Measurements from ENCODE around the gene KRT3.

KRT3 gene

GRCh38 chr12:52795694-52796428 is at the start of gene KRT3:
Gene KRT3, minus strand, starts transcription at chr12:52796117. Its CDS starts 75 bp downstream, at chr12:52796042.
- no peak for DNase-seq (ENCODE audit: low read depth in 2 of 2)

- DNase-seq (ENCODE audit: low read depth in 2 of 2), result no peak
These were observed 48.5 kb upstream of the KRT3 start for GRCh38 chr12:52844386-52844785.

GRCh38 chr12:52839436-52840105 is 43.7 kb upstream of the KRT3 start:
- DNase-seq (ENCODE audit: low read depth in 2 of 2), result no peak

- no peak for DNase-seq (ENCODE audit: low read depth in 2 of 2)
These were observed 42.9 kb upstream of the KRT3 start for GRCh38 chr12:52838609-52839435.

GRCh38 chr12:52837781-52838608 is 42.1 kb upstream of the KRT3 start:
- DNase-seq (ENCODE audit: low read depth in 2 of 2), result no peak

GRCh38 chr12:52837413-52837741 is 41.5 kb upstream of the KRT3 start:
- DNase-seq (ENCODE audit: low read depth in 2 of 2), result no peak

GRCh38 chr12:52836491-52837412 is 40.8 kb upstream of the KRT3 start:
- no peak for DNase-seq (ENCODE audit: low read depth in 2 of 2)

- peak; percentile 61 to 64 for DNase-seq (ENCODE audit: low read depth in 2 of 2)
These were observed 40.1 kb upstream of the KRT3 start for GRCh38 chr12:52836042-52836466.

- DNase-seq (ENCODE audit: low read depth in 2 of 2), result peak in 1 of 2 donors; percentile 27
These were observed 39.5 kb upstream of the KRT3 start for GRCh38 chr12:52835271-52836041.

- no peak for DNase-seq (ENCODE audit: low read depth in 2 of 2)
These were observed 38.7 kb upstream of the KRT3 start for GRCh38 chr12:52834727-52835001.

GRCh38 chr12:52833922-52834726 is 38.2 kb upstream of the KRT3 start, which contains the start of gene KRT79:
Gene KRT79, minus strand, starts transcription at chr12:52834311. Its CDS starts 51 bp downstream, at chr12:52834260.
- no peak for DNase-seq (ENCODE audit: low read depth in 2 of 2)

- DNase-seq (ENCODE audit: low read depth in 2 of 2), result no peak
These were observed 37.3 kb upstream of the KRT3 start for GRCh38 chr12:52832985-52833905.

GRCh38 chr12:52832451-52832850 is 36.5 kb upstream of the KRT3 start:
- DNase-seq (ENCODE audit: low read depth in 2 of 2), result no peak

GRCh38 chr12:52831251-52831650 is 35.3 kb upstream of the KRT3 start:
- DNase-seq (ENCODE audit: low read depth in 2 of 2), result no peak

GRCh38 chr12:52829986-52830770 is 34.3 kb upstream of the KRT3 start:
- DNase-seq (ENCODE audit: low read depth in 2 of 2), result no peak

- no peak for DNase-seq (ENCODE audit: low read depth in 2 of 2)
These were observed 32.7 kb upstream of the KRT3 start for GRCh38 chr12:52828591-52829021.

GRCh38 chr12:52828156-52828555 is 32.2 kb upstream of the KRT3 start:
- no peak for DNase-seq (ENCODE audit: low read depth in 2 of 2)

Measured in stimulated activated CD8-positive, alpha-beta memory T cell treated with anti-CD3 and anti-CD28 coated beads, Interleukin-2, amount 100 ng/mL, for 48 hours (primary cell).